Right lobe of liver (tissue), 4 donors: ENCODE measurements around the gene ABCD2.
"Not testable (repeated sequence)": the region's sequence is repeated elsewhere in the genome, so short reads cannot be mapped to it uniquely, and the experiment has no call there.

Source experiments
- CTCF ChIP-seq, 4 donors: fragments of 200-600 bp in 3 of 4; fragments of 450-650 bp in 1 of 4; IDR thresholded peaks; one replicate each; pipeline versions ENCODE4 v1.5.1 to v1.8.0; 2016 to 2022; ENCODE audit warnings: antibody characterized with exemption in 4 of 4, mild to moderate bottlenecking in 2 of 4
- POLR2A ChIP-seq: fragments of 450-650 bp; IDR thresholded peaks from one replicate; pipeline ENCODE4 v1.6.1; 2017; ENCODE audit warnings: antibody characterized with exemption, mild to moderate bottlenecking
- donor health status: DM: no; HTN: no; CAD: no.
- donor health status: DM: no; HTN: no; CAD: no.
- donor health status: DM: no; HTN: yes; CAD: no.

GRCh38 chr12:39544211-39544610 is 75.4 kb downstream of the ABCD2 start:
- not testable (repeated sequence) for TF ChIP-seq CTCF (IDR thresholded peaks at IDR 0.05); POLR2A
